HG03060 (cell line): ENCODE results near the gene TMED3.
"Not testable (repeated sequence)": the region's sequence is repeated elsewhere in the genome, so short reads cannot be mapped to it uniquely, and the experiment has no call there.

Experiments
- ATAC-seq: cut with Tn5 transposase; IDR thresholded peaks from one replicate; pipeline ENCODE4 v1.9.1; 2021; ENCODE audit warnings: low read depth, moderate number of reproducible peaks; ENCODE audit not compliant: unreplicated experiment

The TMED3 gene

DNA sequence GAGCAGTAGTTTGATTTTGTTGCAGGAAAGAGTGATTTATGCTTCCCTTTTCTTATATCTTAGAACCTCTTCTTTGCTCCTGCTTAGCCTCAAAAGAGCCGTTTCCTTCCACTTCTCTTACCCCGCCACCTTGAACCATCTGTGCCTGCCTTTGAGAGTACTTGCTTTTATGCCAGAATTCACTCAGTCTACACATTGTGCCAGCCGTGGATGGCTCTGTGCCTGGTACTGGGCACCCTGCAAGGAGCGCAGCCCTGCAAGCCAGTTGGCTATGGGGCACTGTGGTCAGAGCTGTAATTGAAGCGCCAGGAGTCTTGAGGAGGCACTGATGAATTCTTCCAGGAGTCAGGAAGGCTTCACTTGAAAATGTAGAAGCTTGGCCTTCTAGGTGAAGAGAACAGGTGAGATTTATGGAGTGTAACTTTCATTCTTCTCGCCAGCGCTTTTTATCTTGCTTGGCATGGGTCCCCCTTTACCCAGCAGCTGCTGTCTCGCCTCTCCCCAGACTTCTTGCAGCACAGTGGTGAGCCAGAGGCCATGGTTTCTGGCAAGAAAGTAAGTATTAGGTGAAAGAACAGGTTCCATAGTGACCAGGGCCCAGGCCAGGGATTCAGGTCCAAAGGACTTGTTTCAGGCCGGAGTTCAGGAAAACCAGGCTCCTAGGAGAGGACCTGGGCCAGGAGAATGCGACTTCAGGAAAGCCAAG, 4.9 kb downstream of the TMED3 start:
- ATAC-seq: no peak

DNA sequence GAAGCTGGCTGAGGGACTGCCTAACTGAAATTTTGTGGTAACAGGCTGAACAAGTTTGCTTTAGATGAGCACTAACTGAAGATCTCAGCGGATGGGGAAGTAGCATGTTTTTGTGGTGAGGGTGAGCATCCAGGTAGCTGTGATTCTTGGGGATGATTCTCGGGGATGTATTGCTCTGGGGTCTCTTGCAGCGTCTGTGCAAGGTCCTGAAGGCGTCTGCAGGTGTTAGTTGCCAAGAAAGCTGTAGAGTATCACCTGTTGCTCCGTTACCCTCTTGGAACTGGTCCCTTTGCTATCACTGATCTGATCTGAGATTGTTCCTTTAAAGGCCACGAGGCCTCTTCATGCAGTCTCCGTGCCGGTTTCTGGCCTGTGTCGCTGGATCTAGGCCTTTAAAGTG, 6.0 kb downstream of the TMED3 start:
- no peak for ATAC-seq

GRCh38 chr15:79319973-79320372, 9.1 kb downstream of the TMED3 start:
- ATAC-seq: not testable (repeated sequence)

DNA sequence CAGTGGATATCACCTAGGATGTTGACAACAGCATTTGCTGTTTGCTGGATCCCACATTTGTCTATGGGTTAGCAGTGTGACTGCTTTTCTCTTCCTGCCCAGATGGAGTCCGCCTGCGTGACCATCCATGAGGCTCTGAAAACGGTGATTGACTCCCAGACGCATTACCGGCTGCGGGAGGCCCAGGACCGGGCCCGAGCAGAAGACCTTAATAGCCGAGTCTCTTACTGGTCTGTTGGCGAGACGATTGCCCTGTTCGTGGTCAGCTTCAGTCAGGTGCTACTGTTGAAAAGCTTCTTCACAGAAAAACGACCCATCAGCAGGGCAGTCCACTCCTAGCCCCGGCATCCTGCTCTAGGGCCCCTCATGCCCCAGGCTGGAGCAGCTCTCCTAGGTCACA, 11.0 kb downstream of the TMED3 start:
- no peak for ATAC-seq

DNA sequence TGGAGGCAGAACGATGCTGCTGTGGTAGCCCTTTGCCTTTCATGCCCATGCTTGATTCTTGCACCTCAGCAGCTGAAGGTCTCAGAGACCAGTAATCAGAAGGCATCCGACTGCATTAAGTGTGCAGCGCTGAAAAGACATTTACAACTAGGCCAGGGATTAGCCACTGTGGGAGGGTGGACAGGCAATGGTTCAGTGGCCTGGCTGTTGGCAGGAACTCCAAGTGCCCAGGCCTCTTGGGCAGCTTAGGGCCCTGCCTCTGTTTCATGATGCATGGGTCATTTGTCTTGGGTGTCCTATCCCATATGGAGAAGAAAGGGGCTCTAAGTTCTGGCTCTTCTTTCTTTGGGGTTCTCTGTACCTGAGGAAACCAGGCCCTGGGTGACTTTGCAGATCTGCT, 11.4 kb downstream of the TMED3 start:
- no peak for ATAC-seq

DNA sequence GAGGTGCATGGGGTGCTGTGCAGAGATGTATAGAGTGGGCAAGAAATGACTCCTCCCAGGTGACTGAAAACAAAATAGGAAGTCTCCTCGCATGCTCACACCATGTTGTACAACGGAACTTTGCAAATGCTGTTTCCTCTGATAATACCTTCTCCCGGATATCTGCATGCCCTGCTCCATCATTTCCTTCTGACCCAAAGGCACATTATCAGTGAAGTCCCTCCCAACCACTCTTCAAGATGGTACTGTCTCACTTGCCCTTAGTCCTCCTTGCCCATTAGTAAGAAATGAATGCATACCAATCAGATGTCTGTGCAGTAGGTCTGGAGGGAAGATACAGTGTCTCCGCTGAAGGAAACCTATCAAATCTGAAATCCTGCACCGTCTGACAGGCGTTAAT, 12.0 kb downstream of the TMED3 start:
- no peak for ATAC-seq

DNA sequence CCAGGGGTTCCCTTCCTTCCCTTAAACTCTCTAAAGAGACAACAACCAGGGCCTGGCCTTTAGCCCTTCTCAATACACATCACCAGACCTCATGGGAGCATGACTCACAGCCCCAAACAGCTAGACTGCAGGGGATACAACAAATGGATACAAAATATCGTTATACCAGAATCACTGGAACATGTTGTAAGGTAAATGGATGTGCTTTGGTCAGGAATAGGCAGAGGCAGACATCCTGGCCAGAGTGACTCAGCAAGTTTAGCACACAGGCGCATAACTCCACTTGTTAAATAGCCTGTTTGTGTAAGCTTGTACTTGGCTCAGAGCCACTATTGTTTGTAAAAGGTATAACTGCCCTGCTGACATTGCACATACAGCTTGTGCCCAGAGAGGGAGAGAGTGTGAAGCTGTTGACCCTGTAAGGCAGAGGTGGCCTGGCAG, 18.3 kb downstream of the TMED3 start:
- no peak for ATAC-seq

GRCh38 chr15:79332824-79333510, 22.1 kb downstream of the TMED3 start:
- no peak for ATAC-seq

DNA sequence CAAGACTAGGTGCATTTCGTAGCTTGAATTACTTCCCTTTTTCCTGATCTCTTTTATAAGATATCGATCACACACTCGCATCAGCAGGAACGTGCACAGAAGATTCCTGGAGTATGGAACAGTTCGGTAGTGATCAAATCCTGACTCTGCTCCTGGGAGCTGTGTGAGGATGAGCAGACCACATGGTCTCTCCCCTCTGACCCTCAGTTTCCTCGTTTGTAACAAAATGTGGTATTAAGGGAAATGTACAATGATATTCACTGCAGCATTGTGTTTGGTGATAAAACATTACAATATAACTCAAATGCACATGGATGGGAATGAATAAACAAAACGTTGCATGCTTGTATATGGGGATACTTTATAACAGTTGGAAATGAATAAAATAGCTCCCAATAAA, 26.7 kb downstream of the TMED3 start:
- ATAC-seq: no peak

DNA sequence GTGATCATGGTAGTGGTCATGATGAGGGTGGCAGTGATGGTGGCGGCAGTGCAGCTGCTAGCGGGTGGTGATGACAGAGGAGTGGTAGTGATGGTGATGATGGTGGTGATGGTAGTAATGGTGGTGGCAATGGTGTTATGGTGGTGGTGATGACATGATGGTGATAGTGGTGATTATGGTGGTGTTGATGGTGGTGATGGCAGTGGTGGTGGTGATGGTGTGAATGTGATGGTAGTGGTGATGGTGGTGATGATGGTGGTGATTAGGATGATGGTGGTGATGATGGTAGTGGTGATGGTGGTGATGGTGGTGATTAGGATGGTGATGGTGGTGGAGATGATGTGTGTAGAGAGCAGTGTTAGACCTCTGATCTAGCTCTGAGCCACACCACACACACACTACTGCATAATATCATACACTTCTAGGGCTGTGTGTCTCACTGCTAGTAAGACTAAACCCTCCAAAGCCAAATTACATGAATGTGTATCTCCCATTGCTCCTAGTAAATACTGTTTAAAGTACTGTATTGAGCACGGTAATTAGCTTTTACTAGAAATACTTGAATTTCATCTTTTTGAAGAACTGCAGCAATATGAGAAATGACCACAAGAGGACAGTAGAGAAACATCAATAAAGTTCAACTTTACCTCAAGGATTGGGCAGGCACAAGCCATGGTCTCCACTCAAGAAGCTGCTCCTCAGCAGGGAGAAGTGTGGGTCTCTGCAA, 28.8 kb downstream of the TMED3 start:
- no peak for ATAC-seq

GRCh38 chr15:79340315-79340602, 29.3 kb downstream of the TMED3 start:
- no peak for ATAC-seq

DNA sequence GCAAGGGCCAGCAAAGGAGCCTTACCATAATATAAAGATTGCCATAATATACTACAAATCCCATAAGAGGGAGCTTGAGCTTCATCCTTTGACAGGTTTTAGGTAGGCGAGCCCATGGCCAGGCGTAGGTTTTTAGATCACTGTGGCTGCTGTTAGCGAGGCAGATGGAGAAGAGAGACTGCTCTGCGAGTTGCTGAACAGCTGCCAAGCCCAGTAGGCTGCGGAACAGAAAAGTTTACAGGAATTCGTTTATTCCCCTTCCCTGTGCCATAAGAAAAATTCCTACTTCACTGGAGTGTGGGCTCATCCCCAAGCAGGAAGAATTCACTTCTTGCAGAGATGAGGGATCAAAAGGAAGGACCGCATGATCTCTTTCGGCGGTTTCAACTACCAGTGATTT, 30.5 kb downstream of the TMED3 start:
- no peak for ATAC-seq

DNA sequence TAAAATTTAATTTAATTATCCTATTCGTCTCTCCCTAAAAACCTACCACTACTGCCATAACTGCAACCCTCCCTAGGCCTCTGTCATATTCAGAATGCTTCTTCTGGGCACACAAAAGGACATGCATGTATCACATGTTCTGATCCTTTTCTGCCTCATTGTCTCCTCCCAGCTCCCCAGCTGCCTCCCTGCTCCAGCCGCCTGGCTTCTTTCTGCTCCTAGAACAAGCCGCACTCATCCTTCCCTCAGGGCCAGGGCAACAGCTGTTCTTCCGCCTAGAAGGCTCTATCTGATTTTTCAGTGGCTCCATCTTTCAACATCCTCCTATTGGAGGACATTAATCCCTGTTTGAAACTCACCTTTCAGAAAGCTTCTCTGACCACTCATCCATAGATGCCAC, 38.6 kb downstream of the TMED3 start:
- ATAC-seq: no peak

GRCh38 chr15:79352206-79352605, 41.3 kb downstream of the TMED3 start:
- ATAC-seq: no peak

- ATAC-seq: no peak
These were observed 46.7 kb downstream of the TMED3 start for GRCh38 chr15:79357566-79357965.

- no peak for ATAC-seq
These were observed 47.2 kb downstream of the TMED3 start for GRCh38 chr15:79358069-79358468.

- no peak for ATAC-seq
These were observed 53.8 kb downstream of the TMED3 start for GRCh38 chr15:79364571-79365240.

GRCh38 chr15:79365765-79366164, 54.9 kb downstream of the TMED3 start:
- no peak for ATAC-seq

DNA sequence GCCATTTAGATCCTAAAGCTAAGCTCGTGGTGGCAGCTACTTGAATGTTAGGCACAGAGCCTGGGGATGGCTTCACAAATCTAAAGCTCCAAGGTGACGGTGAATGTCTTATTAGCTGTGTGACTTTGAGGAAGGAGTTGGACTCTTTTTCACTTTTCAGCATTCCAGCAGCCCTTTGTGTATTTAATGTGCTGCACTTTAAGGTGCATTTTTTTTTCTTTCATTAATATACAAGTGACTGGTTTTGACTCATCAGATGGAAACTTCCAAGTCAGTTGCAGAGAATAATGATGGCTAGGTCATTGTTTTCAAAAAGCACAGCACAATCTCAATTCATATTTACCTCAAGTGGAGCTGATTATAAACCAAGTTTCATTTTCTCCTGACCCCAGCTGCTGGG, 55.8 kb downstream of the TMED3 start:
- ATAC-seq: no peak

DNA sequence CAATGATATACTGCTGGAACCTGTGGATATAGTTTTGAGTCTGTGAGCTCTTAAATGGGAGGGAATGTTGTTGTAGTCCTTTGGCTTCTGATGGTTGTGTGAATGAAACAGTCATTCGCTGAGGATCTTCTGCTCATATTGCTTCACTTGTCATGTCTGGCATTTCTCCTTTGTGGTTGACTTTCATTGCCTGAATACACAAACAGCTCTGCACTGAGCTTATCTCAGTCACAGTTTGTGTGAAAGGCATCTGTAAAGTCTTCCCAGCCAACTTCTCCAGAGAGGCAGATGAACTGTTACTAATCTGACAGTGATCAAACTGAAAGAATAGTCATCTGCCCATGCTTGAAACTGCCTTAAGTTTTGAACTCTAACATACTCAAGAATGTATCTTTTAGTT, 59.8 kb downstream of the TMED3 start:
- ATAC-seq: no peak

- no peak for ATAC-seq
These were observed 60.7 kb downstream of the TMED3 start for GRCh38 chr15:79371591-79371990.
